ENCODE data around the gene FASTK.

FASTK gene

GRCh38 chr7:151110941-151111645 lies 30.5 kb upstream of the FASTK start:
- TF ChIP-seq ZNF565 (CRISPR knock-in tag; conservative IDR thresholded peaks at IDR 0.05; ENCODE audit: low read depth) (no peak), ZFP3 (CRISPR knock-in tag; IDR thresholded peaks at IDR 0.05) (no peak)
- TF ChIP-seq, protein P1, sequence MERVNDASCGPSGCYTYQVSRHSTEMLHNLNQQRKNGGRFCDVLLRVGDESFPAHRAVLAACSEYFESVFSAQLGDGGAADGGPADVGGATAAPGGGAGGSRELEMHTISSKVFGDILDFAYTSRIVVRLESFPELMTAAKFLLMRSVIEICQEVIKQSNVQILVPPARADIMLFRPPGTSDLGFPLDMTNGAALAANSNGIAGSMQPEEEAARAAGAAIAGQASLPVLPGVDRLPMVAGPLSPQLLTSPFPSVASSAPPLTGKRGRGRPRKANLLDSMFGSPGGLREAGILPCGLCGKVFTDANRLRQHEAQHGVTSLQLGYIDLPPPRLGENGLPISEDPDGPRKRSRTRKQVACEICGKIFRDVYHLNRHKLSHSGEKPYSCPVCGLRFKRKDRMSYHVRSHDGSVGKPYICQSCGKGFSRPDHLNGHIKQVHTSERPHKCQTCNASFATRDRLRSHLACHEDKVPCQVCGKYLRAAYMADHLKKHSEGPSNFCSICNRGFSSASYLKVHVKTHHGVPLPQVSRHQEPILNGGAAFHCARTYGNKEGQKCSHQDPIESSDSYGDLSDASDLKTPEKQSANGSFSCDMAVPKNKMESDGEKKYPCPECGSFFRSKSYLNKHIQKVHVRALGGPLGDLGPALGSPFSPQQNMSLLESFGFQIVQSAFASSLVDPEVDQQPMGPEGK (CRISPR knock-in tag; IDR thresholded peaks at IDR 0.05; ENCODE audit: borderline replicate concordance), result peak; percentile 74; the same call in 1 of the 2 replicates
- TF ChIP-seq, protein P2, sequence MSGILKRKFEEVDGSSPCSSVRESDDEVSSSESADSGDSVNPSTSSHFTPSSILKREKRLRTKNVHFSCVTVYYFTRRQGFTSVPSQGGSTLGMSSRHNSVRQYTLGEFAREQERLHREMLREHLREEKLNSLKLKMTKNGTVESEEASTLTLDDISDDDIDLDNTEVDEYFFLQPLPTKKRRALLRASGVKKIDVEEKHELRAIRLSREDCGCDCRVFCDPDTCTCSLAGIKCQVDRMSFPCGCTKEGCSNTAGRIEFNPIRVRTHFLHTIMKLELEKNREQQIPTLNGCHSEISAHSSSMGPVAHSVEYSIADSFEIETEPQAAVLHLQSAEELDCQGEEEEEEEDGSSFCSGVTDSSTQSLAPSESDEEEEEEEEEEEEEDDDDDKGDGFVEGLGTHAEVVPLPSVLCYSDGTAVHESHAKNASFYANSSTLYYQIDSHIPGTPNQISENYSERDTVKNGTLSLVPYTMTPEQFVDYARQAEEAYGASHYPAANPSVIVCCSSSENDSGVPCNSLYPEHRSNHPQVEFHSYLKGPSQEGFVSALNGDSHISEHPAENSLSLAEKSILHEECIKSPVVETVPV (CRISPR knock-in tag; IDR thresholded peaks at IDR 0.05), result no peak
- peak; percentile 76 for ATAC-seq

GRCh38 chr7:151110236-151110940 lies 29.8 kb upstream of the FASTK start:
- ATAC-seq, result no peak
- TF ChIP-seq ESRRG (CRISPR knock-in tag; IDR thresholded peaks at IDR 0.05) (no peak), ISL1 (CRISPR knock-in tag; IDR thresholded peaks at IDR 0.05) (no peak), GLIS3 (CRISPR knock-in tag; IDR thresholded peaks at IDR 0.05) (no peak), ZNF565 (CRISPR knock-in tag; conservative IDR thresholded peaks at IDR 0.05; ENCODE audit: low read depth) (no peak), TOX (CRISPR knock-in tag; IDR thresholded peaks at IDR 0.05; ENCODE audit: borderline replicate concordance) (no peak), ZFP30 (CRISPR knock-in tag; IDR thresholded peaks at IDR 0.05) (no peak), TSHZ2 (CRISPR knock-in tag; IDR thresholded peaks at IDR 0.05) (no peak), ZFP3 (CRISPR knock-in tag; IDR thresholded peaks at IDR 0.05) (no peak), CREB5 (CRISPR knock-in tag; IDR thresholded peaks at IDR 0.05; ENCODE audit: low read depth) (no peak), BACH2 (CRISPR knock-in tag; IDR thresholded peaks at IDR 0.05; ENCODE audit: borderline replicate concordance) (no peak), CSDC2 (CRISPR knock-in tag; IDR thresholded peaks at IDR 0.05) (no peak), SNAI2 (CRISPR knock-in tag; IDR thresholded peaks at IDR 0.05) (no peak), TCF4 (CRISPR knock-in tag; IDR thresholded peaks at IDR 0.05; ENCODE audit: borderline replicate concordance) (no peak), ARNTL (CRISPR knock-in tag; IDR thresholded peaks at IDR 0.05; ENCODE audit: borderline replicate concordance, low read depth) (no peak), ZNF70 (CRISPR knock-in tag; IDR thresholded peaks at IDR 0.05) (no peak), PPARA (CRISPR knock-in tag; IDR thresholded peaks at IDR 0.05; ENCODE audit: borderline replicate concordance) (no peak), OSR1 (CRISPR knock-in tag; IDR thresholded peaks at IDR 0.05) (no peak)
- TF ChIP-seq, protein P2 (CRISPR knock-in tag; IDR thresholded peaks at IDR 0.05), result no peak
- TF ChIP-seq, protein P1 (CRISPR knock-in tag; IDR thresholded peaks at IDR 0.05; ENCODE audit: borderline replicate concordance), result no peak

Data from SK-N-SH treated with all-trans-retinoic acid at 6 μM for 48 hours (cell line).